Stimulated activated CD8-positive, alpha-beta memory T cell treated with anti-CD3 and anti-CD28 coated beads, Interleukin-7, amount 100 ng/mL, for 1 hour (primary cell): ENCODE results near the gene HAGH.

Source experiments
- DNase-seq, 2 donors: peaks; one replicate each; pipeline ENCODE4 v3.0.0-alpha.2; 2020; ENCODE audit warnings: low read depth in 2 of 2

The HAGH gene

GRCh38 chr16:1762196-1762878 is 64.3 kb downstream of the HAGH start:
- no peak for DNase-seq

DNA sequence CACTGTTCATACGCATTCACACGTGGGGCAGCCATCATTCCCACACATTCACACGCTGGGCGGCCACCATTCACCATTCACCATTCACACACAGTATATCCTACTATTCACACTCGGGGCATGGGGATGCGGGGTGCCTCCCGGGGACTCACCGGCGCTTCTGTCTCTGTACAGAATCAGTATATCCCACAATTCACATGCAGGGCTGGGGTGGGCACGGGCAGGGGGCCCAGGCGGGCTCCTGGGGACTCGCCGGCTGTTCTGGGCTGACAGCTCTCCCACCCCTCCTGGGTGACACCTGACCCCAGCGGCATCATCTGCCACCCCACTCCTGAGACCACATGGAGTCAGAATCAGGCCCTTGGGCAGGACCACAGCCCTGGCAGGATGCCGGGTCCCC is 64.9 kb downstream of the HAGH start:
- no peak for DNase-seq

DNA sequence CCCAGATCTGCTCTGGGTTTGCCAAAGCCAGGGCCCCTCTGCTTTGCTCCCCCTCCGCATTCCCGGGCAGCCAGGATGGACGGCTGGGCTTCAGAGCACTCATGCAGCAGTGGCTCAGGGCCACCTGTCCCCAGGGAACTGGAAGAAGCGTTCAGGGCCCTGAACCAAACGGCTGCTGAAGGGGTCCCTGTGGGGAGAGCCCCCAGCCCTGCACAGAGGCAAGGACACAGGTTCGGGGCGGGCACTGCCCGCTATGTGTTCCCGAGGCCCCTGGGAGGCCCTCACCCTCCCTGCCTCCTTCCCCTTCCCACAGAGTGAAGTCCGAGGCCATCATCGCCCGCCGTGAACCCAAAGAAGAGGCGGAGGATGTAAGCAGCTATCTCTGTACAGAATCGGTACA is 65.7 kb downstream of the HAGH start:
- no peak for DNase-seq

GRCh38 chr16:1759511-1759910 is 67.1 kb downstream of the HAGH start:
- DNase-seq = no peak

DNA sequence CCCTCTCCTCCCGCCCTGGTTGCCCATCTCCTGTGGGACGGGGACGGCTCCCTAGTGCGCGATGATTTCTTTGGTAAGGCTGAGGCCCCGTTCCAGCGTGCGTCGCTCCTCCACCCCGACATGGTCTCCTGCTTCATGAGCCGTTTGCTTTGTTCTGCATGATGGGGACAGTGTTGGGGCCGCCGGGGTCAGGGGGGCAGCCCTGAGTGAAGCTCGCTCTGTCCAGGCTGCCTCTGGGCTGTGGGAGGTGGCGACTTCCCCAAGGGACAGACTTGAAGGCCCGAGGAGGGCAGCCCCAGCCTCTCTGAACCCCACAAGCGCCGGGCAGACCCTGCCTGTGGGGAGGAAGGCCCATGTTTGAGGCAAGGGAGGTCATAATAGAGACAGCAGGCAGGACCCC is 67.7 kb downstream of the HAGH start:
- no peak for DNase-seq

DNA sequence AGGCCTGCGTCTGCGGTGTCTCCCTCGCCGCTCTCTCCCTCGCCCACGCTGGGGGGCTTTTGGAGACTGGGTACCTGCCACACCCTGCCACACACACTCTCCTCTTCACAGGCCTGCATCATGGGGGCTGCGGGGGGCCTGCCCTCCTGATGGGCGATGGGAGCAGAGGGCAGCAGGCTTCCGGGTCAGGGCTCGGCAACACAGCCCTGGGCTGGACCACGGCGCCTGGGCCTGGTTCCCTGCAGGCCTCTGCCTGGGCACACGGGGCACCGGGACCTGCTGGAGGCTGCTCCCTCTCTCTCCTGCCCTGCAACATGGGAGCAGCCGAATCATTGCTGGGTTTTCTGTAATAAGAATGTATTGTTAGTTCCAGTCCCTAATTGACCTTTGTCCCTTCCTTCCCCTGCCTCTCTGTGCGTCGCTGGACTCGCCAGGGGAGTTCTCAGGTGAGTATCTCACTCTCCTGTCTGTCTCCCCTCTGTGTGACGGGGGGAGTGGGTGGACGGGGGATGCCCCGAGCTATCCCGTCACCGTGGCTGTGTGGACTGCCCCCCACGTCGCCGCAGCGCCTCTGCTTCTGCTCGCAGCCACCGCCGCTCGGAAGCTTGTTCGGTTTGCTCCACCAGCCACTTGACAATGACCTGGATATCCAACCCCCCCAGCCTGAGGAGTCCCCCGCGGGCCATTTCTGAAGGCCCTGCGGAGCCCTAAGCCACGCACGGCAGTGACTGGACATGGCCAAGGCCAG is 68.7 kb downstream of the HAGH start:
- DNase-seq = no peak
